GM23248 (cell line): ENCODE measurements around the gene KDM4B. TPM values are rescaled to one million over a fixed set of nuclear protein-coding genes. Genes with fewer than 3 reads are reported as not detected.
A peak's percentile ranks its signal among the peaks of the same experiment; 100 is the strongest.

Experiments used
- DNase-seq: peaks from one replicate; pipeline ENCODE4 v3.0.0-alpha.2; 2015
- H2AFZ ChIP-seq: fragments of 200-600 bp; sonication (generic); 2 replicates; pipeline ENCODE4 v1.6.1; 2016; ENCODE audit warnings: antibody characterized with exemption
- H3F3A ChIP-seq: fragments of 200-600 bp; sonication (generic); 2 replicates; pipeline ENCODE4 v1.6.1; 2016; ENCODE audit warnings: mild to moderate bottlenecking, antibody characterized with exemption, mixed run types; ENCODE audit not compliant: insufficient read depth
- H3K27ac ChIP-seq: fragments of 200-600 bp; sonication (generic); 2 replicates; pipeline ENCODE4 v1.5.1; 2016; ENCODE audit warnings: mild to moderate bottlenecking
- H3K27me3 ChIP-seq: fragments of 200-600 bp; sonication (generic); replicated peaks from 2 replicates; pipeline ENCODE4 v1.6.1; 2016; ENCODE audit warnings: mild to moderate bottlenecking; ENCODE audit not compliant: insufficient read depth
- H3K36me3 ChIP-seq: fragments of 200-600 bp; sonication (generic); 2 replicates; pipeline ENCODE4 v1.6.1; 2016; ENCODE audit warnings: low read depth, mild to moderate bottlenecking
- H3K4me1 ChIP-seq: fragments of 200-600 bp; sonication (generic); 2 replicates; pipeline ENCODE4 v1.6.1; 2016; ENCODE audit warnings: mild to moderate bottlenecking; ENCODE audit not compliant: insufficient read depth
- H3K4me2 ChIP-seq: fragments of 200-600 bp; sonication (generic); one replicate; pipeline ENCODE4 v1.6.1; 2016; ENCODE audit warnings: mild to moderate bottlenecking; ENCODE audit not compliant: unreplicated experiment
- H3K4me3 ChIP-seq: fragments of 200-600 bp; sonication (generic); 2 replicates; pipeline ENCODE4 v1.5.1; 2016; ENCODE audit warnings: mild to moderate bottlenecking
- H3K79me2 ChIP-seq: fragments of 200-600 bp; sonication (generic); 2 replicates; pipeline ENCODE4 v1.6.1; 2016; ENCODE audit warnings: mild to moderate bottlenecking; ENCODE audit not compliant: insufficient read depth
- H3K9ac ChIP-seq: fragments of 200-600 bp; sonication (generic); 2 replicates; pipeline ENCODE4 v1.6.1; 2016; ENCODE audit warnings: mild to moderate bottlenecking
- H3K9me2 ChIP-seq: fragments of 200-600 bp; sonication (generic); 2 replicates; pipeline ENCODE4 v1.6.1; 2016; ENCODE audit warnings: mixed run types, mild to moderate bottlenecking, moderate library complexity; ENCODE audit not compliant: insufficient read depth
- H3K9me3 ChIP-seq: fragments of 200-600 bp; sonication (generic); one replicate; pipeline ENCODE4 v1.6.1; 2017; ENCODE audit warnings: low read depth
- H4K20me1 ChIP-seq: fragments of 200-600 bp; sonication (generic); 2 replicates; pipeline ENCODE4 v1.6.0; 2016; ENCODE audit not compliant: insufficient read depth
- EZH2 ChIP-seq: fragments of 200-600 bp; sonication (generic); IDR thresholded peaks from 2 replicates; pipeline ENCODE4 v1.6.1; 2018; ENCODE audit warnings: antibody characterized with exemption, mild to moderate bottlenecking; ENCODE audit not compliant: insufficient read depth, poor library complexity, severe bottlenecking
- EZH2phosphoT487 ChIP-seq: fragments of 200-600 bp; sonication (generic); IDR thresholded peaks from 2 replicates; pipeline ENCODE4 v1.6.1; 2018; ENCODE audit warnings: antibody characterized with exemption, moderate library complexity, mild to moderate bottlenecking, low read depth; ENCODE audit not compliant: insufficient read depth
- WGBS, 2 experiments: methylation state at CpG; one replicate each; pipeline ENCODE4 v1.1.6; 2015 to 2017; ENCODE audit warnings: low lambda C conversion rate in 2 of 2, low coverage in 1 of 2; ENCODE audit errors: missing lambda C conversion rate in 2 of 2; 5-methylcytosine and 5-hydroxymethylcytosine counted together
- in situ Hi-C: fragments of 300-500 bp; cut with MboI; formaldehyde crosslinking; loops from 2 replicates; pipeline ENCODE4 v1.15.0; 2020
- polyA plus RNA-seq: library from polyadenylated mRNA; unstranded; fragments of >200 nt; fragmentation: Nextera tagmentation; extraction: Ambion mirVana; gene quantifications from 2 replicates; pipeline ENCODE4 v1.2.1, GENCODE V29; 2016
- total RNA-seq: library from RNA; depleted of rRNA; stranded (reverse); fragments of >200 nt; shearing (Covaris generic); gene quantifications from 2 replicates; pipeline ENCODE4 v1.2.3, GENCODE V29; 2014

KDM4B gene
- total and polyA plus RNA-seq, 2 experiments from 2014 or later = 14.8 to 28.7 TPM

- TF ChIP-seq EZH2phosphoT487 = no peak
- no peak for TF ChIP-seq EZH2
- Histone ChIP-seq H3K79me2 (no peaks in the 10 kb centered on the region), H3K27me3 (no peaks in the 10 kb centered on the region), H3K9ac (no peak overlapping the region), H3F3A (no peaks in the 10 kb centered on the region), H4K20me1 (no peaks in the 10 kb centered on the region), H3K9me2 (no peaks in the 10 kb centered on the region), H3K9me3 (no peaks in the 10 kb centered on the region), H3K4me2 (no peak overlapping the region), H2AFZ (no peak overlapping the region), H3K36me3 (peaks cover 8% of the 10 kb centered on the region; the same call in 1 of the 2 replicates), H3K27ac (peak overlapping the region; percentile 30; the same call in 1 of the 2 replicates), H3K4me1 (peaks cover 9% of the 10 kb centered on the region), H3K4me3 (no peak overlapping the region)
- in situ Hi-C loops = no loop called here
- WGBS, 2 experiments = 96 to 97% methylated on average over 6 of the region's 6 CpGs
- DNase-seq = no peak
Measured at GRCh38 chr19:5112175-5112574, 143.3 kb downstream of the KDM4B start.

GRCh38 chr19:5112681-5113575, 144.0 kb downstream of the KDM4B start:
- H3K27ac ChIP-seq = peak overlapping the region; percentile 30
- no peak overlapping the region for H3K4me2 ChIP-seq
- peak; percentile 66 for DNase-seq

GRCh38 chr19:5113633-5114586, 145.0 kb downstream of the KDM4B start:
- WGBS, 2 experiments = 87 to 88% methylated on average over 43 of the region's 43 CpGs
- no peak for TF ChIP-seq EZH2phosphoT487
- TF ChIP-seq EZH2 = no peak
- no peak overlapping the region for H3K4me2 ChIP-seq
- H3K9me2 ChIP-seq = no peaks in the 10 kb centered on the region
- no peak overlapping the region for H3K4me3 ChIP-seq
- H2AFZ ChIP-seq = no peak overlapping the region
- H3K4me1 ChIP-seq = peaks cover 9% of the 10 kb centered on the region
- peaks cover 8% of the 10 kb centered on the region; the same call in 1 of the 2 replicates for H3K36me3 ChIP-seq
- H3K9me3 ChIP-seq = no peaks in the 10 kb centered on the region
- no peaks in the 10 kb centered on the region for H3F3A ChIP-seq
- no peaks in the 10 kb centered on the region for H3K79me2 ChIP-seq
- H3K27ac ChIP-seq = peak overlapping the region; percentile 30; the same call in 1 of the 2 replicates
- no peak for DNase-seq
- no peak overlapping the region for H3K9ac ChIP-seq
- H4K20me1 ChIP-seq = no peaks in the 10 kb centered on the region
- no peaks in the 10 kb centered on the region for H3K27me3 ChIP-seq
- in situ Hi-C loops = no loop called here

More at GRCh38 chr19:5112681-5113575, 144.0 kb downstream of the KDM4B start:
- H3K9ac ChIP-seq = peak overlapping the region; percentile 39
- no peaks in the 10 kb centered on the region for H3F3A ChIP-seq
- TF ChIP-seq EZH2 (no peak), EZH2phosphoT487 (no peak)
- in situ Hi-C loops = no loop called here
- H3K4me3 ChIP-seq = no peak overlapping the region
- H4K20me1 ChIP-seq = no peaks in the 10 kb centered on the region
- peaks cover 8% of the 10 kb centered on the region; the same call in 1 of the 2 replicates for H3K36me3 ChIP-seq
- H3K9me3 ChIP-seq = no peaks in the 10 kb centered on the region
- no peak overlapping the region for H2AFZ ChIP-seq
- H3K79me2 ChIP-seq = no peaks in the 10 kb centered on the region
- no peaks in the 10 kb centered on the region for H3K9me2 ChIP-seq
- H3K27me3 ChIP-seq = no peaks in the 10 kb centered on the region
- 56 to 63% methylated on average over 26 to 27 of the region's 27 CpGs for WGBS, 2 experiments
- H3K4me1 ChIP-seq = peaks cover 9% of the 10 kb centered on the region

- Histone ChIP-seq H3K9ac (no peak overlapping the region), H3K9me2 (no peaks in the 10 kb centered on the region), H3K27ac (no peak overlapping the region), H2AFZ (no peak overlapping the region), H4K20me1 (no peaks in the 10 kb centered on the region), H3K36me3 (peaks cover 8% of the 10 kb centered on the region; the same call in 1 of the 2 replicates), H3F3A (no peaks in the 10 kb centered on the region), H3K79me2 (no peaks in the 10 kb centered on the region), H3K9me3 (no peaks in the 10 kb centered on the region), H3K4me2 (no peak overlapping the region), H3K4me1 (peaks cover 9% of the 10 kb centered on the region), H3K4me3 (no peak overlapping the region), H3K27me3 (no peaks in the 10 kb centered on the region)
- TF ChIP-seq EZH2phosphoT487 (no peak), EZH2 (no peak)
- in situ Hi-C loops = no loop called here
- DNase-seq = no peak
- 82 to 86% methylated on average over 11 of the region's 11 CpGs for WGBS, 2 experiments
Measured at GRCh38 chr19:5114727-5115126, 145.8 kb downstream of the KDM4B start.
